DMS 273 (cell line): ENCODE results near the gene ZNF816.
"Not testable (repeated sequence)": the region's sequence is repeated elsewhere in the genome, so short reads cannot be mapped to it uniquely, and the experiment has no call there.

Source experiments
- DNase-seq: peaks from one replicate; lab custom pipeline; 2025; ENCODE audit not compliant: unreplicated experiment; lab: John Stamatoyannopoulos, UW

ZNF816 gene

DNA sequence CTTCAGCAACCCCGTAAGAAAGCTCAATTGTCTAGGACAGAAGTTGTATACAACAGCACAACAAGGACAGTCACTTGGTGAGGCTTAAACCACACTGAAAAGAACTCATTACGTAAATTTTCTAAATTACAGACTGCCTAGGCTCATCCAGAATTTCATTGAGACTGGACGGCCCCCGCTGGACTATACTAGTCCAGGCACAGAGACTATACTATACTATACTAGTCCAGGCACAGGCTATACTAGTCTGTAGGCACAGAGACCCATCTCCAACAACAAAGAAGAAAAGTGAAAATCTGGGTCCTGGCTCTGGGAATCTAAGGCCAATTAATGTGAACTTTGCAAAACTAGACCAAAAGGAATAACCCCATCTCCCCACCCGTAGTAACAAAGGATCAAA, 700 bp downstream of the ZNF816 start:
- no peak for DNase-seq

DNA sequence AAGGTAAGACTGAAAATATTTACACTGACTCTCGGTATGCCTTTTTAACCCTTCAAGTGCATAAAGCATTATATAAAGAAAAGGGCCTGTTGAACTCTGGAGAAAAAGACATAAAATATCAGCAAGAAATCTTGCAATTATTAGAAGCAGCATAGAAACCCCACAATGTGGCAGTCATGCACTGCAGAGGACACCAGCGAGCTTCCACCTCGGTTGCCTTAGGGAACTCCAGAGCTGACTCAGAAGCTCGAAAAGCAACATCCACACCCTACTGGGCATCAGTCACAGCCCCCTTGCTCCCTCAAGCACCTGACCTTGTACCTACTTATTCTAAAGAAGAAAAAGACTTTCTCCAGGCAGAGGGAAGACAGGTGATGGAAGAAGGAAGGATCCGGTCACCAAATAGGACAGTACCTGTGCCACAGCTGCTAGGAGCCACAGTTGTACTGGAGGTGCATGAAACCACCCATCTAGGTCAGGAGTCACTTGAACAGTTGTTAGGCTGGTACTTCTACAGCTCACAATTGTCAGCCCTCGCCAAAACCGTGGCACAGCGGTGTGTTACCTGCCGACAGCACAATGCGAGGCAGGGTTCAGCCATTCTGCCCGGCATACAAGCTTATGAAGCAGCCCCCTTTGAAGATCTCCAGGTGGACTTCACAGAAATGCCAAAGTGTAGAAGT, 2.9 kb downstream of the ZNF816 start:
- DNase-seq: no peak

DNA sequence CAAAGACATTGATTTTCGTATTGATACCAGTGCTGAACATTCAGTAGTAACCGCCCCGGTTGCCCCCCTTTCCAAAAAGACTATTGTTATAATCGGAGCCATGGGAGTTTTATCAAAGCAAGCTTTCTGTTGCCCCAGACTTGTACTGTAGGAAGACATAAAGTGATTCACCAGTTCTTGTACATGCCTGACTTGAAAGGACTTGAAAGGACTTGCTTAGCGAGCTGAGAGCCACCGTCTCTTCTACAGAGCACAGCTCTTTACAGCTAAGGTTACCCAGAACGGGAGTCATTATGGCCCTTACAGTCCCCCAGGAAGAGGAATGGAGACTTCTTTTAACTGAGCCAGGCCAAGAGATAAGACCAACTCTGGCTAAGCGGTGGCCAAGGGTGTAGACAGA, 5.1 kb downstream of the ZNF816 start:
- no peak for DNase-seq

DNA sequence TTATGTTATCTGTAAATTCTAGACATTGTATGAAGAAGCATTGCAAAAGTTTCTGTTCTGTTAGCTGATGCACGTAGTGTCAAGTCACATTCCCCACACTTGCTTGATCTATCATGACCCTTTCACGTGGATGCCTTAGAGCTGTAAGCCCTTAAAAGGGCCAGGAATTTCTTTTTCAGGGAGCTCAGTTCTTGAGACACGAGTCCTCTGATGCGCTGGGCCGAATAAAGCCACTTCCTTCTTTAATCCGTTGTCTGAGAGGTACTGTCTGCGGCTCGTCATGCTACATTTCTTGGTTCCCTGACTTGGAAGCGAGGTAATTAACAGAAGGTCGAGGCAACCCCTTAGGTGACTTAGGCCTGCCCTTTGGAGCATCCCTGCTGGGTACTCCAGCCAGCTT, 5.8 kb downstream of the ZNF816 start:
- DNase-seq: no peak

DNA sequence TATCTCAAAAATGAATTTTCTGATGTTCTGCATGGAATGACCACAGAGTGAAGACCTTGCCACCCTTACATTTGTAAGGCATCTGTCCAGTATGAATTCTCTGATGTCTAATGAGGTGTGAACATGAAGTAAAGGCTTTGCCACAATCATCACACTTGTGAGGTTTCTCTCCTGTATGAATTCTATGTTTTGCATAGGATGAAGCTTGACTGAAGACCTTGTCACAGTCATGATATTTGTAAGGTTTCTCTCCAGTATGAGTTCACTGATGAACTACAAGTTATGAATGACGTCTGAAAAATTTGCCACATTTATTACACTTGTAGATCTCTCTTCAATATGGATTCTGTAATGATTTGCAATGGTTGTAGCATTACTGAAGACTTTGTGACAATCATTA, 13.3 kb downstream of the ZNF816 start:
- no peak for DNase-seq

DNA sequence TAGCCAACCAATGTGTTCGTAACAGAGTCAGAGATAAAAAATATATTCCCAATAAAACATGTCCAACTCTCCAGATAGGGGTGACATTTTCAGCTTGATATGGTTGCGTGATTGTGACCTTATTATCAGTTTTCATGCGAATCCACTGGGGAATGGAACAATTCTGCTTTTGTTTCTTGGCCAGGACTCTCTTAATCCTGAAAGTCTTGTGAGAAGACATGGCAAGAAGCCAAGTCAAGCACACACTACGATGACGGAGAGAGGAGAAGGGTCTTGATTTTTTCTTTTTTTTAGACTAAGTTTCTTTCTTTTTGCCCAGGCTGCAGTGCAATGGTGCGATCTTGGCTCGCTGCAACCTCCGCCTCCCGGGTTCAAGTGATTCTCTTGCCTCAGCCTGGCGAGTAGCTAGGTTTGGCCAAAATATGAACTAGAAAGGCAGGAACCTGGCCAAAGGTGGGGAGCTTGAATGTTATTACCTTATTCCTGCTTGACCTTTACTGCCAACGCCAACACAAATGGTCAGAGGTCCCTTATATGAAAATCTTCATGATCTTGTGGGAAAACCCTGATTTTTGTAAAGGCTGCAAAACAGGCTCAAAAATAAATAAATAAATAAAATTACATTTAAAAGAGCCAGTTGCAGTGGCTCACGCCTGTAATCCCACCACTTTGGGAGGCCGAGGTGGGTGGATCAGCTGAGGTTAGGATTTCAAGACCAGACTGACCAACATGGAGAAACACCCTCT, 14.5 kb downstream of the ZNF816 start:
- DNase-seq: peak; percentile 4

DNA sequence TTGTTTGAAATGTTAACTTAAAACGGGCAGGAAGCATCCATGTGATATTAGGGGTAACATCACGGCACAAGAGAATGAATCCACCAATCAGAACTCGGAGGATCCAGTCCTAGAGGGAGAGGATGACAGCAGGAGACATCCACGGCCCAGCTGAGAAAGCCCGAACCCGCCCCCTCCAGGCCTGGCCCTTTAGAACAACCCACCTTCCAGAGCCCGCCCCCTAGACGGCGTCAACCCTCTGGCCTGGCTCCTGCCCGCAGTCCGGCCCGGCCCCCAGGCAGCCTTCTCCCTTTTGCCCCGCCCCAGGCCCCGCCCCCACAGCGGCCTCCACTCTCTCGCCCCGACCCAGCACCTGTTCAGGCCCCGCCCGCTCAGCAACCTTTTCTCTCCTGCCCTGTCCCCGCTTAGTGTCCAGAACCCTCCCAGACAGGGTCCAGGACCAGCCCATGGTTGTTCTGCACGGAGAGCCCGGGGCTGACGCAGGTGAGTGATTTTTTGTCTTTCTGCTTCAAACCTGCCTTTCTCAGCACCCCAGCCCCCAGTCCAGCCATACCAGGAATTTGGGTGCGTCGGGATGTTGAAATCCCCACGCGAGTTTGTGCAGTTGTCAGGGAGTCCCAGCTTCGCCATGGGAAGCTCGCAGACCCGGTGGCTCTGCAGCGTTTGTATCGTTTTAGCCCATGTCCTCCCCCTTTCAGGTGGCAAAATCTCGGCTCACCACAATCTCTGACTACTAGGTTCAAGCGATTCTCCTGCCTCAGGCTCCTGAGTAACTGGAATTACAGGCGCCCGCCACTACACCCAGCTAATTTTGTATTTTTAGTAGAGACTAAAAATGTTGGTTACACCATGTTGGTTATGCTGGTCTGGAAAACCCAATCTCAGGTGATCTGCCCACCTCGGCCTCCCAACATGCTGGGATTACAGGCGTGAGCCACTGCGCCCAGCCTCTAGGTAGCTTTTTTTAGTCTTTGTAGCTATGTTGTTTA, 16.1 kb downstream of the ZNF816 start:
- DNase-seq: no peak

DNA sequence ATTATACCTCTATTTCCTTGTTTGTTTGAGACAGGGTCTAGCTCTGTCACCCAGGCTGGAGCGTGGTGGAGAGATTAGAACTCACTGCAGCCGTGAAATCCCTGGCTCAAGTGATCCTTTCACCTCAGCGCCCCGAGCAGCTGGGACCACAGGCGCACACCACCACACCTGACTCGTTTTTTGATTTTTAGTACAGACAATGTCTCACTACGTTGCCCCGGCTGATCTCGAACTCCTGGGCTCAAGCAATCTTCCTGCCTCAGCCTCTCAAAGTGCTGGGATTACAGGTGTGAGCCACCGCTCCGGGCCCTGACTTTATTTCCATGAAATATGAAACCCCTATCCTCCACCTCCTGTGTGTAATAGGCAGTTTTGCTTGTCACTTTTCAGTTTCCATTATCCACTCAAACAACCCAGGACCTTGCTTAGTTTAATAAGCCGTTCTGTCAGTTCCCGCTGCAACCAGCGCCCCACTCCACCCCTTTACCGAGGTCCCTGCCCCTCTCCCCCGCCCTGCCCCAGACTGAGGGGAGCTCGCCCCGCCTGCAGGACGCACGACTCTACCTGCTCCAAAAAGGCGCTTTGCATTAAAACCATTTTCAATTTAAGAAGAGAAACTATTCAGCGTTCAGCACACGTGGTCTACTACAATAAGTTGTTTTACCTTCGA, 16.9 kb downstream of the ZNF816 start:
- no peak for DNase-seq

DNA sequence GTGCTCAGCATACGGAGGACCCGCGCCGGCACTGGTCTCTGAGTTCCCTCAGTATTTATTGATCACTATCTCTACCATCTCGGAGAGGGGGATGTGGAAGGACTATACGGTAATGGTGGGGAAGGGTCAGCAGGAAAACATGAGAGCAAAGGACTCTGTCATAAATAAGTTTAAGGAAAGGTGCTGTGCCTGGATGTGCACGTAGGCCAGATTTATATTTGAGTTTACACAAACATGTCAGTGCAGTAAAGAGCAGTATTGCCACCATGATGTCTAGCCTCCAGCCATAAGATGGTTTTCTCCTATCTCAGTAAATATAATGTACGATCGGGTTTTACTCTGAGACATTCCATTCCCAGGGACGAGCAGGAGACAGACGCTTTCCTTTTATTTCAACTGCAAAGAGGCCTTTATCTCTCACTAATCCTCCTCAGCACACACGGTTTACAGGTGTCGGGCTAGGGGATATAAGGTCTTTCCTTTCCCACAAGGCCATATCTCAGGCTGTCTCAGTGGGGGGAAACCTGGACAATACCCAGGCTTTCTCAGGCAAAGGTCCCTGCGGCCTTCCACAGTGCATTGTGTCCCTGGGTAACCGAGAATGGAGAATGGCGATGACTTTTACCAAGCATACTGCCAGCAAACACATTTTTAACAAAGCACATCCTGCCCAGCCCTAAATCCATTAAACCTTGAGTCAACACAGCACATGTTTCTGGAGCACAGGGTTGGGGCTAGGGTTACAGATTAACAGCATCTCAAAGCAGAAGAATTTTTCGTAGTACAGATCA, 17.8 kb downstream of the ZNF816 start:
- DNase-seq: not testable (repeated sequence)

DNA sequence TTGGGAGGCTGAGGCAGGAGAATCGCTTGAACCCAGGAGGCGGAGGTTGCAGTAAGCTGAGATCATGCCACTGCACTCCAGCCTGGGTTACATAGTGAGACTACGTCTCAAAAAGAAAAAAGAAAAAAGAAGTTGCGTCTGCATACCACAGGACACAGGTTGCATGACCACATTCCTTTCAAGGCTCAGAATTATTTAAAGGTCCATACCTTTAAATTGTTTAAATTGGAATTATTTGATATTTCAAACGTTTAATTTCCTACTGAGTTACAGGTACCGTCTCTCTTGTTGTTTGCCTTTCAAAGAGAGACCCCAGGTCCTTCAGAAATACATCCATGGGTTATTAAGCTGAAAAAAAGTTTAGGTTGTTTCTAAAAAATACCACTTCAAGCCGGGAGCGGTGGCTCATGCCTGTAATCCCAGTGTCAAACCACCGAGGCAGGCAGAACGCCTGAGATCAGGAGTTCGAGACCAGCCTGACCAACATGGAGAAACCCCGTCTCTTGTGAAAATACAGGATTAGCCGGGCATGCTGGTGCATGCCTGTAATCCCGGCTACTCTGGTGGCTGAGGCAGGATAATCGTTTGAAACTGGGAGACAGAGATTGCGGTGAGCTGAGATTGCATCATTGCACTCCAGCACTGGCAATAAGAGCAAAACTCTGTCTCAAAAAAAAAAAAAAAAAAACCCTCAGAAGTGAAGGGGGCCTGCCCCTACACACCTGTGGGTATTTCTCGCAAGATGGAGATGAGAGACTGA, 18.6 kb downstream of the ZNF816 start:
- no peak for DNase-seq

DNA sequence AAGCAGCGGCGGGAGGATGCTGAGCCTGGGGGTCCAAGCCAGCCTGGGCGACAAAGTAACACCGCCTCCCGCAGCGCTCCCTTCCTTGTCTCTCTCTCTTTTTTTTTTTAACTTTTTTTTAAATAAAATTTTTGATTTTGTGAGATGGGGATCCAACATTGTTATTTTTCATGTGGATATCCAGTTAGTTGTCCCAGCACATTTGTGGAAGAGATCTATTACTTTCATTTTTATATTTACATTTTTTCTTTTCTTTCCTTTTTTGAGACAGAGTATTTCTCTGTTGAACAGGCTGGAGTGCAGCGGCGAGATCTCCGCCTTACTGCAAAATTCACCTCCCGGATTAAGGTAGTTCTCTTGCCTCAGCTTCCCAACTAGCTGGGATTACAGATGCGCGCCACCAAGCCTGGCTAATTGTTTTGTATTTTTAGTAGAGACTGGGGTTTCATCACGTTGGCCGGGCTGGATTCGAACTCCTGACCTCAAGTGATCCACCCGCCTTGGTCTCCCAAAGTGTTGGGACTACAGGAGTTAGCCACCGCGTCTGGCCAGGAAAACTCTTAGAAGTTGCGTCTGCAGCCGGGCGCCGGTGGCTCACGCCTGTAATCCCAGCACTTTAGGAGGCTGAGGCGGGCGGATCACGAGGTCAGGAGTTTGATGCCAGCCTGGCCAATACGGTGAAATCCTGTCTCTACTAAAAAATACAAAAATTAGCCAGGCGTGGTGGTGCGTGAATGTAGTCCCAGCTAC, 19.4 kb downstream of the ZNF816 start:
- DNase-seq: no peak

DNA sequence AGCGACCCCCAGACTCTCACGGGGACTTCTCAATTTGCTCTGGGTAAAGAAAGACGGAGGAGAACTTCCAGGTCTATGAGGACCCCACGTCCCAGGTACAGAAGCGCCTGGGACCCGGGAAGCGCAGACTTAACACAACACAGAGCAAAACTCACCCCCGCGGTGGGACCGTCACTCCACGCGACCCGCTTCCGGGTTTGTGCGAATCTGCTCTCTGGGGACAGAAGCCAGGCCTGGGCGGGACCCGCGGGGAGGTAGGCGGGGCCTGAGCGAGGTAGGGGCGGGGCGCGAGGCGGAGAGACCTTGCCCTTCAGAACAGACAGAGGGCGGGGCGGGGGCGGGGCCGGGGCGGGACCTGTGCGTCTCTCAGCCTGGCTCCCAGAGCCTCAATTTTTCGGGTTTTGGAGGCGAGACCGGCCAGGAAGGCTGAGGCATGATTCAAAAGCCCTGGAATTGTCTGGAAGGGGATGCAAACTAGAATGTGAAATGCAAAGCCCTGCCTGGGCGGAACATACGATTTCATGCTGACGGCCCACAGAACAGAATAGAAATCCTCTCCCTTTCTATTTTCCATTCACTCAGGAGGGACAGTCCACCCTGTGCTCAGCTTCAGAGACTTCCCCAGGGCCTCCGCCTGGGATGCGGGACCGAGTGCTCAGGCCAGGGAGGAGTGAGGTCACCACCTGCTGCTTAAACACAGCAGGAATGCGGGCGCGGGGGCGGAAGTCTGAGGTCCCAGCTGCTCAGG, 20.1 kb downstream of the ZNF816 start:
- peak; percentile 91 for DNase-seq

DNA sequence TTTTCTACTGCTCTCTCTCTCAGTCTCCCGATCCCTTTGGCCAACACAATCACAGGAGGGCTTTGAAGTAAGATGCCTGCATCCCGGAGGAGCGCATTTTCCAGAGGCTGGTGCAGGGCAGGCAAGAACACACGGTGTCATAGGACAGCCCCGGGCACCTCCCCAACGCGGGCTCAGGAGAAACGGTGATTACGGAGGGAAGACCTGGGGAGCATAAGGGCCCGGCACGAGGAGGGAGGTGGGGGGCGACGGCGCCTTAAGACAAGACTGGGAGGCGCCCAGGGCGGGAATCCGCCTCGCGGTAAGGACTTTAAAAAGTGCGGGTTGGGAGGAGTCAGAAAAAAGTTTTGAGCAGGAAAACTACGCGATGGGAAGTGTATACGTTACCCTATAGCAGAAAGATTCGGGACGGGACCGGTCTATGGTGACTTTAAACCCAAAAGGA, 20.7 kb downstream of the ZNF816 start:
- peak; percentile 67 for DNase-seq

DNA sequence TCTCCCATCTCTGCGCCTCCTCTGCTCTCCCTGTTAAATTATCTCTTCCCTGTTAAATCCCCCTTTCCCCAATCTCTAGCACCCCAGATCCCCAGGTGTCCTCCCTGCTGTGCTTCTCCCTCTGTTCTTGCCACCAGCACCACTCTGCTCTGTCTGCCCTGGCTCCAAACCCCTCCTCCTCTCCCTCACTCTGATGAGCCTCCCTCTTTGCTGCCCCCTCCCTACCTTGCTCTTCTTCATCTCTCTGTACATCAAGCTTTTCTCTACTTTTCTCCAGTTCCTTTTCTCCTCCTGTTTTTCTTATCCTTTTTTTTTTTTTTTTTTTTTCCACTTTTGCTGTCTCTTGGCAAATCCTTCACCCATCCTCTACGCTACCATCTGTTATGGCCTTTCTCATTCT, 21.2 kb downstream of the ZNF816 start:
- DNase-seq: not testable (repeated sequence)

DNA sequence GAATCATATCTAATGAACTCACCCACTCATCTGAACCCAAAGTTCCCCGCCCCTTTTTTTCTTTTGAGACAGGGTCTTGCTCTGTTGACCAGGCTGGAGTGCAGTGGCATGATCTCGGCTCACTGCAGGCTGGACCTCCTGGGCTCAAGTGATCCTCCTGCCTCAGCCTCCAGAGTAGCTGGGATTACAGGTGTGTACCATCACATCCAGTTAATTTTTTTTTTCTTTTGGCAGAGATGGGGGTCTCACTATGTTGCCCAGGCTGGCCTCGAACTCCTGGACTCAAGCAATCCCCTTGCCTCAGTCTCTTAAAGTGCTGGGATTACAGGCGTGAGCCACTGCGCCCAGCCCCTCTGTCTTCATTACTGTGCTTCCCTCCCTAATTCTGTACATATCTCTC, 21.8 kb downstream of the ZNF816 start:
- DNase-seq: not testable (repeated sequence)

DNA sequence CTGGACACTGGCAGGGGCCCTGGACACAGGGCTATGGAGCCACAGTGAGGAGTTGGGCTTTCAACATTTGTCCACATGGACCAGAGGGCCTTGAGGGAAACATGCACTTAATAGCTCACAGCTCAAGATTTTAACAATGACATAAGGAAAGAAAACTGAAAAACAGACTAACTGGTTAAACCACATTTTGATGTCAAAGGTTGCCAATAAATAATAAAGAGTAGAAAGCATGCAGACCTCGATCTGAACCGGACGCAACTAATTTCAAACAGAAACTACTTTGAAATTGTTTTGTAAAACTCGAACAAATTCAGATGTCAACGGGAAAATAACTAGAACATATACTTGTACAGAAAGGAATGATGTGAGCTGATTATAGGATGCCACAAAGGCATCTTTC, 23.9 kb downstream of the ZNF816 start:
- DNase-seq: no peak

DNA sequence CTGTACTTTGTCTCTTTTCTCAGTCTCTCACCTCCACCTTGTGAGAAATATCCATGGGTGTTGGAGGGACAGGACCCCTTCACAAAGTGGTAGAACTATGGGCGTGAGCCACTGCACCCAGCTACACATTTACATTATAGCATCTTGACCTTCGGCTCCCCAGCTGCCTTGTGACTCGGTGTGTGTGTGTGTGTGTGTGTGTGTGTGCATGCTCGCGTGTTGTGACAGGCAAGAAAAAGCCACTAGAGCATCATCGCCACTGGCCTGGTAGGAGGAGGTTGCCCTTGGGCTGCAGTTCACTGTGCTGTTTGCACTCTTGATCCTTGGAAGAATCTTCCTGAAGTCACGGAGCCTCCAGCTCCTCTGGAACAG, 25.7 kb downstream of the ZNF816 start:
- no peak for DNase-seq
